IPS DF 6.9 (cell line): Measurements from ENCODE around the gene CCDC9B.
A peak's percentile ranks its signal among the peaks of the same experiment; 100 is the strongest.

ENCODE experiments used
- DNase-seq: peaks from one replicate; pipeline ENCODE4 v3.0.0-alpha.2; 2013; ENCODE audit warnings: low read depth, low spot score
- H3K27ac ChIP-seq: one replicate; pipeline ENCODE4 v1.5.1; 2013; ENCODE audit warnings: low read length, control low read depth
- H3K27me3 ChIP-seq: 2 replicates; pipeline ENCODE4 v1.6.1; 2013; ENCODE audit warnings: mild to moderate bottlenecking, low read length; ENCODE audit not compliant: control insufficient read depth, insufficient read depth
- H3K36me3 ChIP-seq: 2 replicates; pipeline ENCODE4 v1.6.1; 2013; ENCODE audit warnings: low read length; ENCODE audit not compliant: control insufficient read depth, insufficient read depth
- H3K4me1 ChIP-seq: 2 replicates; pipeline ENCODE4 v1.6.1; 2013; ENCODE audit warnings: low read length; ENCODE audit not compliant: control insufficient read depth, insufficient read depth
- H3K4me3 ChIP-seq: 2 replicates; pipeline ENCODE4 v1.5.1; 2013; ENCODE audit warnings: mild to moderate bottlenecking, low read length
- H3K9me3 ChIP-seq: 2 replicates; pipeline ENCODE4 v1.6.1; 2013; ENCODE audit warnings: low read length, inconsistent platforms; ENCODE audit not compliant: control insufficient read depth, insufficient read depth
- WGBS: extraction: QIAGEN DNeasy Blood & Tissue Kit; methylation state at CpG from one replicate; pipeline ENCODE4 v1.1.7; 2013; ENCODE audit warnings: mixed read lengths, missing lambda C conversion rate; ENCODE audit not compliant: insufficient read length, insufficient coverage; 5-methylcytosine and 5-hydroxymethylcytosine counted together

CCDC9B gene

DNA sequence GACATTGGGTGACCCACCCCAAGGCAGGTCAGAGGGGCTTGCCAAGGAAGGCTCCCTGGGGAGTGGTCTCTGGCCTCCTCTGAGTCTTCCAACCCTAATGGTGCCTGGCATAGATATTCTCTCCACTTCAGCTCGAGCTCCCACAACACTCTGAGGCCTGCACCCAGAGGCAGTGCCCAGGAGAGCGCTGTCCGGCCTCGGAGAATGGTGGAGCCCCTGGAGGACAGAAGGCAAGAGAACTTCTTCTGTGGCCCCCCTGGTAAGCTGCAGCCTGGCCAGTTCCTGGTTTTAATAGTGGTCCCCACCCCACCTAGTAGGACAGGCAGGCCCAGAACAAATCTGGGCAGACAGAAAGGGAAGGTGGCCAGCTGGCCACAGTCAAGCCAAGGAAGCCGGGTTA is 24.3 kb upstream of the CCDC9B start:
- Histone ChIP-seq H3K36me3 (no peaks in the 10 kb centered on the region), H3K27ac (no peak overlapping the region), H3K27me3 (no peaks in the 10 kb centered on the region; the same call in 1 of the 2 replicates), H3K9me3 (no peaks in the 10 kb centered on the region), H3K4me1 (peaks cover 1% of the 10 kb centered on the region; the same call in 1 of the 2 replicates), H3K4me3 (no peak overlapping the region)
- WGBS: no CpG with 5 or more reads among the region's 5 CpGs
- DNase-seq: no peak

DNA sequence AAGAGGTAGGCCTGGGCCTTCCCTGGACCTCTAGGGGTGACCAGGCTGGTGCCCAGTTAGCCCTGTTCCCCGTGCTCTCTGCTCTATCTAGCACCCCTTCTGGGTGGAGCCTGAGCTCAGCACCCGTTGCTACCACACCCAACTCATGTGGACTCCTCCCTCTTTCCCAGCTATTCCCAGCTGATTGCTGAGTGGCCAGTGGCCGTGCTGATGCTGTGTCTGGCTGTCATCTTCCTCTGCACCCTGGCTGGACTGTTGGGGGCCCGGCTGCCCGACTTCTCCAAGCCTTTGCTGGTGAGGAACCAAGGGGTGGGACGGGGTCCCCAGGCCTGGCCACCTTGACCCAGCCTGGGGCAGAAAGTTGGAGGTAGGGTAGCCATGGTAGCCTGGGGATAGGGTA is 23.5 kb upstream of the CCDC9B start:
- no peak for DNase-seq
- WGBS: no CpG with 5 or more reads among the region's 6 CpGs
- no peaks in the 10 kb centered on the region for H3K36me3 ChIP-seq
- H3K4me1 ChIP-seq: peaks cover 1% of the 10 kb centered on the region; the same call in 1 of the 2 replicates
- no peaks in the 10 kb centered on the region for H3K9me3 ChIP-seq
- no peaks in the 10 kb centered on the region; the same call in 1 of the 2 replicates for H3K27me3 ChIP-seq
- no peak overlapping the region for H3K4me3 ChIP-seq
- H3K27ac ChIP-seq: no peak overlapping the region

DNA sequence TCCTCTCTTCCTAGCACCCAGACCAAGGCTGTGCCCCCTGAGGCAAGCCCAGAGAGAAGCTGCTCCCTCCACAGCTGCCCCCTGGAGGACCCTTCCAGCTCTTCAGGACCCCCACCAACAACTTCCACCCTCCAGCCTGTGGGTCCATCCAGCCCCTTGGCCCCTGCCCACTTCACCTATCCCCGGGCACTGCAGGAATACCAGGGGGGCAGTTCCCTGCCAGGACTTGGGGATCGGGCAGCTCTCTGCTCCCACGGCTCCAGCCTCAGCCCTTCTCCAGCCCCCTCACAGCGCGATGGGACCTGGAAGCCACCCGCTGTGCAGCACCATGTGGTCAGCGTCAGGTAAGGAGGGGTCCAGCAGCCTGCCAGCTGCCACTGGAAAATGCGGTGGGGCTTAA is 22.9 kb upstream of the CCDC9B start:
- WGBS: no CpG with 5 or more reads among the region's 8 CpGs
- Histone ChIP-seq H3K9me3 (no peaks in the 10 kb centered on the region), H3K4me3 (no peak overlapping the region), H3K36me3 (no peaks in the 10 kb centered on the region), H3K4me1 (peaks cover 5% of the 10 kb centered on the region), H3K27ac (no peak overlapping the region), H3K27me3 (no peaks in the 10 kb centered on the region; the same call in 1 of the 2 replicates)
- no peak for DNase-seq

DNA sequence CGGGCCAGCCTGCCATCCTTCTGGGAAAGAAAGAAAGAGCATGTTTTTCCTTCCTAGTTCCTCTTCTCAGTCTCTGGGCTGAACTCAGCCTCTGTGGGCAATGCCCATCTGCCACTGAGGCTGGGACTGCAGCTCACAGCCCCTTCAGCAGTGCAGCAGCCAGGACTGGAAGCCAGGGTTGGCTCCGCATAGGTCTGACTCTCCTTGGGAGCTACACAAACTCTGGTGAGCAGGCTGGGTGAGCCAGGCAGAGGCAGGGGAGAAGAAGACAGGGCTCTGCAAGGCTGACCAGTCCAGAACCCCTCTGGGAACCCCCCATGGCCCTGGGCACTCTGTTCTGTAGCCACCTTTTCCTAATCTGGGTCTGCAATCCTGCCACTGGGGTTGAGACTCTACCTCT is 20.9 kb upstream of the CCDC9B start:
- Histone ChIP-seq H3K36me3 (no peaks in the 10 kb centered on the region), H3K27me3 (peaks cover 2% of the 10 kb centered on the region; the same call in 1 of the 2 replicates), H3K4me3 (no peak overlapping the region), H3K27ac (no peak overlapping the region), H3K9me3 (no peaks in the 10 kb centered on the region), H3K4me1 (peaks cover 4% of the 10 kb centered on the region)
- DNase-seq: no peak
- no CpG with 5 or more reads among the region's 2 CpGs for WGBS

DNA sequence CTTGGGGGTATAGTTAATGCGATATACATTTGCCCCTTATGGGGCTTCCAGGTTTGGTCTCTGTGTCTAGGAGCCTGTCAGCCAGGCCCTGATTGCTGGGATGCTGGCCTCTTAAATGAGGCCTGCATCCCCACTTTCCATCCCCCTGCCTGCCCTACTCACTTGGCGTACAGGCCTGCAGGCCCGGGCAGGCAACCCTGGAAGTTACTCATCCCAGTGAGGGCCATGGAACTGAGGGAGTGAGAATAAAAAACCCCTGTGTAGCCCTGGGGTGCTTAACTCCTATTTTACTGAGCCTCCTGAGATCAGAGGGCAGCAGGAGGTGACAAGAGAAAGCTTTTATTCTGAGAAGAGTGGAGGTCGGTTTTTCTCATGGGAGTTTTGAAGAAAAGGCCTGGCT is 19.3 kb upstream of the CCDC9B start:
- DNase-seq: no peak
- WGBS: no CpG with 5 or more reads among the region's 4 CpGs
- Histone ChIP-seq H3K4me1 (peaks cover 4% of the 10 kb centered on the region), H3K36me3 (no peaks in the 10 kb centered on the region), H3K27me3 (peaks cover 2% of the 10 kb centered on the region; the same call in 1 of the 2 replicates), H3K9me3 (no peaks in the 10 kb centered on the region), H3K4me3 (no peak overlapping the region), H3K27ac (no peak overlapping the region)

DNA sequence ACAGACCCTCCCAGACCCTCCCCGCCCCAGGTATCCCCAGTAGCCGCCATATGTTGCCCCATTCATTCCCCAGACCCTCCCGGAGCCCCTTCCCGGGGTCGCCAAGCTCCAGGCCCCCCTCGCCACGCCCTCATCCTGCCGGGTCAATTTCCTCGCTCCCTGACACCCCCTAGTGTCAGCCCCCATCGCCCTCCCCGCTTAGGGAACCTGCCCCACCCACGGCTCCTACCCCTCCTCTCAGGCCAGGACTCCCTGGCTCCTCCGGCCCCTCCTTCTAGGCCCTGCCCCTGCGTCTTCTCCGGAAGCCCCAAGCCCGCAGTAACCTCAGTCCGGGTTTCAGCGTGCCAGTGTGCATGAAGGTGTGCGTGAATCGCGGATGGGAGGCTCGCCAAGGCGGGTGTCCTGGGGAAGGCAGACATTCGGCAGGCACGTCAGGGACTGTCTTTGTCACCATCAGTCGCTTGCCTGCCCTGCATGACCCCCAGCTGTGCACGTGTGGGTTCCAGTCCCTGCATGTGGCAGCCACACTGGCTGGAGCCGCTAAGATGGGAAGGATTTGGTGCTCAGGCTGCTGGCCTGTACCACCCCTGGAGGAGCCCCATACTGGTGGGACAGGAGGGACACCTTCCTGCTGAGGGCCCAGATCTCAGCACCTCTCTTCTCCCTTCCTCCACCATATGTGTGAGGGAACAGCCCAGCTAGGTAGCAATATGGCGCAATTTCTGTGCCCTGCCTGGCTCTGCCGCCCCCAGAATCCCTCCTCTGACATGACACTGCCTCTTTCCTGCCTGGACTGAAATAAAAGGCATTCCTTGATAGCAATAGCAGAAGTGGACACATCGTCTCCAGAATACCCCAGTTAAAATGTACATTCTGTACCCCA is 18.0 kb upstream of the CCDC9B start:
- no peaks in the 10 kb centered on the region for H3K9me3 ChIP-seq
- H3K4me1 ChIP-seq: peaks cover 15% of the 10 kb centered on the region
- no peaks in the 10 kb centered on the region for H3K36me3 ChIP-seq
- WGBS: no CpG with 5 or more reads among the region's 31 CpGs
- peaks cover 2% of the 10 kb centered on the region; the same call in 1 of the 2 replicates for H3K27me3 ChIP-seq
- DNase-seq: no peak
- H3K27ac ChIP-seq: no peak overlapping the region
- H3K4me3 ChIP-seq: peak overlapping the region; percentile 44; the same call in 1 of the 2 replicates

DNA sequence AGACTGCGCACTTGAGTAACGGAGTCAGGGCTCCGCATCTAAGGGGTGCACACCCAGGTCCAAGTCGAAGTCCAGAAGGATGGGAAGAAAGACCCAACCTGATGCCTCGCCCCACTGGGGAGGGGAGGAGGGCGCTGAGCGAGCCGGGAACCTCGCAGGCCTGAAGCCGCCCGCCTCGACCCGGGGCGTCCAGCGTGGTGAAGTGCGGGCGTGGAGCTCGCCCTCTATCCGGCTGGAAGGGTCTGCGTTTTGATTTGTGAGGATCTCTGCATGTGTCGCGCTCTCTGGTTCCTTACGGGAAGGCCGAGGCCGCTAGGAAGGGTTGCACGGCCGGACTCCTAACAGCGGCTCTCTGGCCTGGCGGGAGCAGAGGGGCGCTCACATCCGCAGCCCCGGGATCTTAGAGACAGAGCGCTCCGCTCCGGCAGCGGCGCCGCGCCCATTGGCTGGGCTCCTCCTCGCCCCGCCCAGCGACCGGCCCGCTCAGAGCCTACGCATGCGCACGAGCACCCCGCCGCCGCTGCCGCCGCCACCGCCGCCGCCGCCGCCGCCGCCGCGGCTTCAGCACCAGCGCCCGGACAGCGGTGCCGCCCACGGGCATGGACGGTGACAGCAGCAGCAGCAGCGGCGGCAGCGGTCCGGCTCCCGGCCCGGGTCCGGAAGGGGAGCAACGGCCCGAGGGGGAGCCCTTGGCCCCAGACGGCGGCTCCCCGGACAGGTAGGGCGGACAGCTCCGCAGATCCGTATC is 17.2 kb upstream of the CCDC9B start, which contains the start of gene DISP2:
DISP2 (plus strand) TSS at position 497 of the 748 bp plus-strand sequence; CDS start at position 600, 103 bp downstream.
- WGBS: no CpG with 5 or more reads among the region's 82 CpGs
- no peaks in the 10 kb centered on the region for H3K36me3 ChIP-seq

DNA sequence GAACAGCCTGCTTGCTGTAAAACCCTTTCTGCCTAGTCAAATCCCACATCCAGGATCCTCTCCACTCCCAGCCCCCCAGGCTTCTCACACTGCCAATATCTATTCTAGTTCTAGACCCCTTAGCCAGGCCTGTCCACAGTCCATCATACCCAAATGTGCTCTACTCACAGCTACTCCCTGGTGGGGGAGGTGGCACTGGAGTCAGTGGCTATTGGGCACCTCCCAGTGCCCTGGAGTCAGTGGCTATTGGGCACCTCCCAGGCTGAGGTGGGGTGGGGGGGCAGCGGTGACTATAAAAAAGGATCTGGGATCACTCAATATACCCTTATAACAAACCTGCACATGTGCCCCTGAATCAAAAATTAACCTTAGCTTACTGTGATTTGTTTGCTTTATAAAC is 16.5 kb upstream of the CCDC9B start:
- H3K27me3 ChIP-seq: peaks cover 2% of the 10 kb centered on the region; the same call in 1 of the 2 replicates
- H3K27ac ChIP-seq: no peak overlapping the region
- no peaks in the 10 kb centered on the region for H3K9me3 ChIP-seq
- peaks cover 15% of the 10 kb centered on the region for H3K4me1 ChIP-seq
- no peak overlapping the region for H3K4me3 ChIP-seq
- WGBS: no CpG with 5 or more reads among the region's 1 CpG
- no peak for DNase-seq
- H3K36me3 ChIP-seq: no peaks in the 10 kb centered on the region

More for the DNA sequence above, 17.2 kb upstream of the CCDC9B start, which contains the start of gene DISP2:
- no peaks in the 10 kb centered on the region for H3K9me3 ChIP-seq
- no peak for DNase-seq
- peak within 1 kb of the TSS; percentile 44; the same call in 1 of the 2 replicates for H3K4me3 ChIP-seq
- peaks cover 15% of the 10 kb centered on the region for H3K4me1 ChIP-seq
- H3K27ac ChIP-seq: no peak within 1 kb of the TSS
- H3K27me3 ChIP-seq: peaks cover 2% of the 10 kb centered on the region; the same call in 1 of the 2 replicates

DNA sequence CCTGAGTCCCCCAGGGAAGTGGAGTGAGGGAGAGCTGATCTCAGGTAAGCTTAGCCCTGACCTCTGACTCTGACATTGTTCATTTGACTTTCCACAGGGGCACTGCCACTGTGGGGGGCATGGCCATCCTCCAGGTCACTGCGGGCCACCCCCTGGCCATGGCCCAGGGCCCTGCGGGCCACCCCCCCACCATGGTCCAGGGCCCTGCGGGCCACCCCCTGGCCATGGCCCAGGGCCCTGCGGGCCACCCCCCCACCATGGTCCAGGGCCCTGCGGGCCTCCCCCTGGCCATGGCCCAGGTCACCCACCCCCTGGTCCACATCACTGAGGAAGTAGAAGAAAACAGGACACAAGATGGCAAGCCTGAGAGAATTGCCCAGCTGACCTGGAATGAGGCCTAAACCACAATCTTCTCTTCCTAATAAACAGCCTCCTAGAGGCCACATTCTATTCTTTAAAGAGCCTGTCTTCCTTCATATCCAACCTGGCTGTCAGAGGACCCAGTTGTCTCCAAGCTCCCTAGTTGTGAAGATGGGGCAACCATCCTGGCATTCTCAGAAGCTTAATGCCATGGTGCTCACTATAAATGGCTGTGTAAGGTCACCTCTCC is 15.3 kb upstream of the CCDC9B start:
- no peak overlapping the region for H3K4me3 ChIP-seq
- H3K9me3 ChIP-seq: no peaks in the 10 kb centered on the region
- peaks cover 2% of the 10 kb centered on the region; the same call in 1 of the 2 replicates for H3K27me3 ChIP-seq
- no peak overlapping the region for H3K27ac ChIP-seq
- WGBS: no CpG with 5 or more reads among the region's 5 CpGs
- no peaks in the 10 kb centered on the region for H3K36me3 ChIP-seq
- DNase-seq: no peak
- peaks cover 15% of the 10 kb centered on the region for H3K4me1 ChIP-seq
